Neural cell (in vitro differentiated cells): ENCODE results near the gene INPP5A. TPM values are rescaled to one million over a fixed set of nuclear protein-coding genes. Genes with fewer than 3 reads are reported as not detected.

Experiments used
- H2AFZ ChIP-seq: fragments of 200-600, 300-800 bp; sonication (generic), shearing (Covaris generic); 2 replicates; pipeline ENCODE4 v1.6.0; 2014; ENCODE audit warnings: low read depth, mild to moderate bottlenecking, antibody characterized with exemption, low read length, moderate library complexity
- H3F3A ChIP-seq: fragments of 200-600 bp; shearing (Covaris generic); 2 replicates; pipeline ENCODE4 v1.6.1; 2016; ENCODE audit warnings: mild to moderate bottlenecking, moderate library complexity, mixed read lengths, antibody characterized with exemption, low read length; ENCODE audit not compliant: insufficient read depth, poor library complexity, severe bottlenecking
- H3K27ac ChIP-seq: fragments of 200-600, 300-800 bp; sonication (generic), shearing (Covaris generic); 2 replicates; pipeline ENCODE4 v1.5.1; 2014; ENCODE audit warnings: mild to moderate bottlenecking, low read length, moderate library complexity
- H3K27me3 ChIP-seq: fragments of 300-800, 200-600 bp; sonication (generic), shearing (Covaris generic); 2 replicates; pipeline ENCODE4 v1.6.0; 2014; ENCODE audit warnings: mild to moderate bottlenecking, low read depth, low read length, moderate library complexity; ENCODE audit not compliant: insufficient read depth
- H3K36me3 ChIP-seq: fragments of 300-800, 200-600 bp; sonication (generic), shearing (Covaris generic); 2 replicates; pipeline ENCODE4 v1.5.1; 2014; ENCODE audit warnings: mild to moderate bottlenecking, antibody characterized with exemption, low read length, moderate library complexity; ENCODE audit not compliant: insufficient read depth
- H3K4me2 ChIP-seq: fragments of 300-800, 200-600 bp; sonication (generic), shearing (Covaris generic); 2 replicates; pipeline ENCODE4 v1.6.0; 2014; ENCODE audit warnings: mild to moderate bottlenecking, low read length
- H3K4me3 ChIP-seq: fragments of 300-800, 200-600 bp; sonication (generic), shearing (Covaris generic); 2 replicates; pipeline ENCODE4 v1.5.1; 2014; ENCODE audit warnings: mild to moderate bottlenecking, low read length, moderate library complexity
- H3K79me2 ChIP-seq: fragments of 200-600 bp; shearing (Covaris generic); replicated peaks from 2 replicates; pipeline ENCODE4 v1.6.0; 2014; ENCODE audit warnings: mild to moderate bottlenecking, low read length, moderate library complexity; ENCODE audit not compliant: insufficient read depth
- H3K9ac ChIP-seq: fragments of 300-800, 200-600 bp; sonication (generic), shearing (Covaris generic); 2 replicates; pipeline ENCODE4 v1.6.1; 2016; ENCODE audit warnings: mild to moderate bottlenecking, low read length, mixed read lengths
- H3K9me2 ChIP-seq: fragments of 200-600 bp; shearing (Covaris generic); 2 replicates; pipeline ENCODE4 v1.6.1; 2016; ENCODE audit warnings: mild to moderate bottlenecking, low read length, mixed read lengths; ENCODE audit not compliant: insufficient read depth
- H3K9me3 ChIP-seq: fragments of 200-600, 300-800 bp; sonication (generic), shearing (Covaris generic); 2 replicates; pipeline ENCODE4 v1.6.1; 2016; ENCODE audit warnings: mild to moderate bottlenecking, mixed run types, low read length, moderate library complexity, mixed read lengths
- H4K20me1 ChIP-seq: fragments of 200-600 bp; shearing (Covaris generic); 2 replicates; pipeline ENCODE4 v1.6.1; 2016; ENCODE audit warnings: mild to moderate bottlenecking, mixed run types; ENCODE audit not compliant: insufficient read depth
- CTCF ChIP-seq: fragments of 450-650 bp; IDR thresholded peaks from 2 replicates; pipeline ENCODE4 v1.5.1; 2014; ENCODE audit warnings: antibody characterized with exemption, mild to moderate bottlenecking, moderate library complexity; ENCODE audit not compliant: poor library complexity, severe bottlenecking
- EP300 ChIP-seq: fragments of 450-650 bp; conservative IDR thresholded peaks from 2 replicates; pipeline ENCODE4 v1.6.1; 2014; ENCODE audit warnings: antibody characterized with exemption, mild to moderate bottlenecking, moderate library complexity; ENCODE audit not compliant: poor library complexity, severe bottlenecking
- EZH2 ChIP-seq: fragments of 200-600, 300-800 bp; shearing (Covaris generic), sonication (generic); IDR thresholded peaks from 2 replicates; pipeline ENCODE4 v1.6.1; 2014; ENCODE audit warnings: antibody characterized with exemption, low read length, borderline replicate concordance, mild to moderate bottlenecking; ENCODE audit not compliant: insufficient read depth, poor library complexity, severe bottlenecking
- MXI1 ChIP-seq: fragments of 450-650 bp; conservative IDR thresholded peaks from 2 replicates; pipeline ENCODE4 v1.6.1; 2014; ENCODE audit warnings: antibody characterized with exemption, mild to moderate bottlenecking; ENCODE audit not compliant: poor library complexity, severe bottlenecking
- POLR2AphosphoS5 ChIP-seq: IDR thresholded peaks from 2 replicates; pipeline ENCODE4 v1.6.1; 2012
- RAD21 ChIP-seq: fragments of 450-650 bp; conservative IDR thresholded peaks from 2 replicates; pipeline ENCODE4 v1.6.1; 2014; ENCODE audit warnings: antibody characterized with exemption, mild to moderate bottlenecking, moderate library complexity
- SMC3 ChIP-seq: fragments of 450-650 bp; conservative IDR thresholded peaks from 2 replicates; pipeline ENCODE4 v1.6.1; 2014; ENCODE audit warnings: antibody characterized with exemption, mild to moderate bottlenecking, moderate library complexity; ENCODE audit not compliant: poor library complexity
- TAF1 ChIP-seq: IDR thresholded peaks from 2 replicates; pipeline ENCODE4 v1.6.1; 2012; ENCODE audit warnings: low read depth
- polyA plus RNA-seq: library from polyadenylated mRNA; depleted of rRNA; stranded (reverse); fragments of >200 nt; gene quantifications from 2 replicates; pipeline ENCODE4 v1.2.3, GENCODE V29; 2014
- TF ChIP-seq, protein P1 (sequence below): IDR thresholded peaks from 2 replicates; pipeline ENCODE4 v1.6.1; 2012; ENCODE audit warnings: borderline replicate concordance

INPP5A gene
- polyA plus RNA-seq, 1 donor from 2014 or later = 48.8 TPM

GRCh38 chr10:132663666-132664365 is 126.2 kb downstream of the INPP5A start:
- TF ChIP-seq POLR2AphosphoS5 (no peak), CTCF (no peak), TAF1 (no peak), EZH2 (no peak), RAD21 (no peak), MXI1 (no peak), SMC3 (no peak), EP300 (no peak)
- TF ChIP-seq, protein P1, sequence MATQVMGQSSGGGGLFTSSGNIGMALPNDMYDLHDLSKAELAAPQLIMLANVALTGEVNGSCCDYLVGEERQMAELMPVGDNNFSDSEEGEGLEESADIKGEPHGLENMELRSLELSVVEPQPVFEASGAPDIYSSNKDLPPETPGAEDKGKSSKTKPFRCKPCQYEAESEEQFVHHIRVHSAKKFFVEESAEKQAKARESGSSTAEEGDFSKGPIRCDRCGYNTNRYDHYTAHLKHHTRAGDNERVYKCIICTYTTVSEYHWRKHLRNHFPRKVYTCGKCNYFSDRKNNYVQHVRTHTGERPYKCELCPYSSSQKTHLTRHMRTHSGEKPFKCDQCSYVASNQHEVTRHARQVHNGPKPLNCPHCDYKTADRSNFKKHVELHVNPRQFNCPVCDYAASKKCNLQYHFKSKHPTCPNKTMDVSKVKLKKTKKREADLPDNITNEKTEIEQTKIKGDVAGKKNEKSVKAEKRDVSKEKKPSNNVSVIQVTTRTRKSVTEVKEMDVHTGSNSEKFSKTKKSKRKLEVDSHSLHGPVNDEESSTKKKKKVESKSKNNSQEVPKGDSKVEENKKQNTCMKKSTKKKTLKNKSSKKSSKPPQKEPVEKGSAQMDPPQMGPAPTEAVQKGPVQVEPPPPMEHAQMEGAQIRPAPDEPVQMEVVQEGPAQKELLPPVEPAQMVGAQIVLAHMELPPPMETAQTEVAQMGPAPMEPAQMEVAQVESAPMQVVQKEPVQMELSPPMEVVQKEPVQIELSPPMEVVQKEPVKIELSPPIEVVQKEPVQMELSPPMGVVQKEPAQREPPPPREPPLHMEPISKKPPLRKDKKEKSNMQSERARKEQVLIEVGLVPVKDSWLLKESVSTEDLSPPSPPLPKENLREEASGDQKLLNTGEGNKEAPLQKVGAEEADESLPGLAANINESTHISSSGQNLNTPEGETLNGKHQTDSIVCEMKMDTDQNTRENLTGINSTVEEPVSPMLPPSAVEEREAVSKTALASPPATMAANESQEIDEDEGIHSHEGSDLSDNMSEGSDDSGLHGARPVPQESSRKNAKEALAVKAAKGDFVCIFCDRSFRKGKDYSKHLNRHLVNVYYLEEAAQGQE = no peak
- Histone ChIP-seq H3K4me3 (no peak overlapping the region), H3K79me2 (no peaks in the 10 kb centered on the region), H3K9me3 (no peaks in the 10 kb centered on the region), H4K20me1 (no peaks in the 10 kb centered on the region), H3K36me3 (no peaks in the 10 kb centered on the region), H2AFZ (no peak overlapping the region), H3K9ac (no peak overlapping the region), H3K27ac (no peak overlapping the region), H3K4me2 (no peak overlapping the region), H3K9me2 (no peaks in the 10 kb centered on the region), H3F3A (peaks cover 8% of the 10 kb centered on the region), H3K27me3 (no peaks in the 10 kb centered on the region)

GRCh38 chr10:132664407-132664806 is 126.8 kb downstream of the INPP5A start:
- Histone ChIP-seq H3K27me3 (no peaks in the 10 kb centered on the region), H3K27ac (no peak overlapping the region), H4K20me1 (no peaks in the 10 kb centered on the region), H3K9ac (no peak overlapping the region), H3K9me2 (no peaks in the 10 kb centered on the region), H3K79me2 (no peaks in the 10 kb centered on the region), H3K36me3 (no peaks in the 10 kb centered on the region), H2AFZ (no peak overlapping the region), H3K4me2 (no peak overlapping the region), H3K9me3 (no peaks in the 10 kb centered on the region), H3K4me3 (no peak overlapping the region), H3F3A (peaks cover 8% of the 10 kb centered on the region)
- no peak for TF ChIP-seq EZH2
- no peak for TF ChIP-seq RAD21
- TF ChIP-seq, protein P1 = no peak
- TF ChIP-seq SMC3 = no peak
- TF ChIP-seq CTCF = no peak
- TF ChIP-seq POLR2AphosphoS5 = no peak
- no peak for TF ChIP-seq TAF1
- no peak for TF ChIP-seq EP300
- TF ChIP-seq MXI1 = no peak
